HG03064 (cell line): ENCODE data around the gene KLK2.

Experiments used
- ATAC-seq: cut with Tn5 transposase; IDR thresholded peaks from one replicate; pipeline ENCODE4 v1.9.1; 2021; ENCODE audit warnings: low read depth; ENCODE audit not compliant: unreplicated experiment

The KLK2 gene

DNA sequence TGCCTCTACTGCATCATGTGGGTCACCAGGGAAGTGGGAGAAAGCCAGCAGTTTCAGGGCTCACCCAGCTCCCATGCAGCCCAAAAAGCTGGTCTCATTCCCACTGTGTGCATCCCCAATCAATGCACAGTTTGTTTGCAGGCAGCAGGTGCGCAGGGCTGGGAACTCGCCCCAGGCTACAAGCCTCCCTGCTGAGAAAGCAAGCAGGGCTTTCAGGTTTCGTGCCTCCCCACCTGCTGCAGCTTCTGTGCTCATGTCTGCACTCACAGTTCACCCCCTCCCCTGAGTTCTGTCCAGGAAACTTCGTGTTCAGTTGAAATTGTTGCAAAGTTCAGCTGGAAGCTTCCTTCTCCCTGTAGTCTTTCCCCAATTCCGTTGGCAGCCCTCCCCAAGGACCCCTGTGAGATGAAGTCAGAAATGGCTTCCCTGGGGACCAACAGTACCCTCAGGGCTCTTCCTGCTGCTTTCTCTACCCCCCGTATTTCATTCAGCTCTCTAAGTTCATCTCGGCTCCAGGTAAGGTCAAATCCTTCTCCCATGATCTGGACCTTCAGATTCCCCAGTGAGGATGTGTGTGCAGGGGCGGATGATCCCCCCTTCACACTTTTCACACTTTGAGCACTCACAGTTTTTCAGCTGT, 28.8 kb upstream of the KLK2 start:
- ATAC-seq: no peak

DNA sequence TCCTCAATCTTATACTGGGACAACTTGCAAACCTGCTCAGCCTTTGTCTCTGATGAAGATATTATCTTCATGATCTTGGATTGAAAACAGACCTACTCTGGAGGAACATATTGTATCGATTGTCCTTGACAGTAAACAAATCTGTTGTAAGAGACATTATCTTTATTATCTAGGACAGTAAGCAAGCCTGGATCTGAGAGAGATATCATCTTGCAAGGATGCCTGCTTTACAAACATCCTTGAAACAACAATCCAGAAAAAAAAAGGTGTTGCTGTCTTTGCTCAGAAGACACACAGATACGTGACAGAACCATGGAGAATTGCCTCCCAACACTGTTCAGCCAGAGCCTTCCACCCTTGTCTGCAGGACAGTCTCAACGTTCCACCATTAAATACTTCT, 22.5 kb upstream of the KLK2 start:
- ATAC-seq: no peak

GRCh38 chr19:50851620-50852019, 21.6 kb upstream of the KLK2 start:
- no peak for ATAC-seq

GRCh38 chr19:50854636-50855410, 18.4 kb upstream of the KLK2 start, which contains the start of gene KLK3:
TSS of gene KLK3 (plus strand) at chr19:50854915. CDS start at chr19:50854956, 41 bp downstream.
- no peak for ATAC-seq

GRCh38 chr19:50857366-50857765, 15.9 kb upstream of the KLK2 start:
- ATAC-seq: no peak

- ATAC-seq: no peak
These were observed 14.4 kb upstream of the KLK2 start for GRCh38 chr19:50858886-50859285.

GRCh38 chr19:50859849-50860248, 13.4 kb upstream of the KLK2 start:
- ATAC-seq: no peak

DNA sequence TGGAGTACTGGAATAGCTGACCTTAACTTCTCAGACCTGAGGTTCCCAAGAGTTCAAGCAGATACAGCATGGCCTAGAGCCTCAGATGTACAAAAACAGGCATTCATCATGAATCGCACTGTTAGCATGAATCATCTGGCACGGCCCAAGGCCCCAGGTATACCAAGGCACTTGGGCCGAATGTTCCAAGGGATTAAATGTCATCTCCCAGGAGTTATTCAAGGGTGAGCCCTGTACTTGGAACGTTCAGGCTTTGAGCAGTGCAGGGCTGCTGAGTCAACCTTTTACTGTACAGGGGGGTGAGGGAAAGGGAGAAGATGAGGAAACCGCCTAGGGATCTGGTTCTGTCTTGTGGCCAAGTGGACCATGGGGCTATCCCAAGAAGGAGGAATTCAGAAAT, 12.2 kb upstream of the KLK2 start:
- no peak for ATAC-seq

DNA sequence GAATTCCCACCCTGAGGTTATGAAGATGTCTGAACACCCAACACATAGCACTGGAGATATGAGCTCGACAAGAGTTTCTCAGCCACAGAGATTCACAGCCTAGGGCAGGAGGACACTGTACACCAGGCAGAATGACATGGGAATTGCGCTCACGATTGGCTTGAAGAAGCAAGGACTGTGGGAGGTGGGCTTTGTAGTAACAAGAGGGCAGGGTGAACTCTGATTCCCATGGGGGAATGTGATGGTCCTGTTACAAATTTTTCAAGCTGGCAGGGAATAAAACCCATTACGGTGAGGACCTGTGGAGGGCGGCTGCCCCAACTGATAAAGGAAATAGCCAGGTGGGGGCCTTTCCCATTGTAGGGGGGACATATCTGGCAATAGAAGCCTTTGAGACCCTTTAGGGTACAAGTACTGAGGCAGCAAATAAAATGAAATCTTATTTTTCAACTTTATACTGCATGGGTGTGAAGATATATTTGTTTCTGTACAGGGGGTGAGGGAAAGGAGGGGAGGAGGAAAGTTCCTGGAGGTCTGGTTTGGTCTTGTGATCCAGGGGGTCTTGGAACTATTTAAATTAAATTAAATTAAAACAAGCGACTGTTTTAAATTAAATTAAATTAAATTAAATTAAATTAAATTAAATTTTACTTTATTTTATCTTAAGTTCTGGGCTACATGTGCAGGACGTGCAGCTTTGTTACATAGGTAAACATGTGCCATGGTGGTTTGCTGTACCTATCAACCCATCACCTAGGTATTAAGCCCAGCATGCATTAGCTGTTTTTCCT, 11.5 kb upstream of the KLK2 start:
- no peak for ATAC-seq

DNA sequence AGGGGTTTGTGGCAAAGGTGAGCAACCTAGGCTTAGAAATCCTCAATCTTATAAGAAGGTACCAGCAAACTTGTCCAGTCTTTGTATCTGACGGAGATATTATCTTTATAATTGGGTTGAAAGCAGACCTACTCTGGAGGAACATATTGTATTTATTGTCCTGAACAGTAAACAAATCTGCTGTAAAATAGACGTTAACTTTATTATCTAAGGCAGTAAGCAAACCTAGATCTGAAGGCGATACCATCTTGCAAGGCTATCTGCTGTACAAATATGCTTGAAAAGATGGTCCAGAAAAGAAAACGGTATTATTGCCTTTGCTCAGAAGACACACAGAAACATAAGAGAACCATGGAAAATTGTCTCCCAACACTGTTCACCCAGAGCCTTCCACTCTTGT, 3.8 kb upstream of the KLK2 start:
- no peak for ATAC-seq

DNA sequence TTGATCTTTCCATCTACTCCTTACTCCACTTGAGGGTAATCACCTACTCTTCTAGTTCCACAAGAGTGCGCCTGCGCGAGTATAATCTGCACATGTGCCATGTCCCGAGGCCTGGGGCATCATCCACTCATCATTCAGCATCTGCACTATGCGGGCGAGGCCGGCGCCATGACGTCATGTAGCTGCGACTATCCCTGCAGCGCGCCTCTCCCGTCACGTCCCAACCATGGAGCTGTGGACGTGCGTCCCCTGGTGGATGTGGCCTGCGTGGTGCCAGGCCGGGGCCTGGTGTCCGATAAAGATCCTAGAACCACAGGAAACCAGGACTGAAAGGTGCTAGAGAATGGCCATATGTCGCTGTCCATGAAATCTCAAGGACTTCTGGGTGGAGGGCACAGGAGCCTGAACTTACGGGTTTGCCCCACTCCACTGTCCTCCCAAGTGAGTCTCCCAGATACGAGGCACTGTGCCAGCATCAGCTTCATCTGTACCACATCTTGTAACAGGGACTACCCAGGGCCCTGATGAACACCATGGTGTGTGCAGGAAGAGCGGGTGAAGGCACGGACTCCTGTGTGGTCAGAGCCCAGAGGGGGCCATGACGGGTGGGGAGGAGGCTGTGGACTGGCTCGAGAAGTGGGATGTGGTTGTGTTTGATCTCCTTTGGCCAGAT, 2.7 kb upstream of the KLK2 start:
- ATAC-seq: no peak

GRCh38 chr19:50874211-50874610, 972 bp downstream of the KLK2 start:
- no peak for ATAC-seq

- no peak for ATAC-seq
These were observed 2.7 kb downstream of the KLK2 start for GRCh38 chr19:50875795-50876422.

- ATAC-seq: no peak
These were observed 3.2 kb downstream of the KLK2 start for GRCh38 chr19:50876456-50876855.

- no peak for ATAC-seq
These were observed 4.1 kb downstream of the KLK2 start for GRCh38 chr19:50877338-50877737.

DNA sequence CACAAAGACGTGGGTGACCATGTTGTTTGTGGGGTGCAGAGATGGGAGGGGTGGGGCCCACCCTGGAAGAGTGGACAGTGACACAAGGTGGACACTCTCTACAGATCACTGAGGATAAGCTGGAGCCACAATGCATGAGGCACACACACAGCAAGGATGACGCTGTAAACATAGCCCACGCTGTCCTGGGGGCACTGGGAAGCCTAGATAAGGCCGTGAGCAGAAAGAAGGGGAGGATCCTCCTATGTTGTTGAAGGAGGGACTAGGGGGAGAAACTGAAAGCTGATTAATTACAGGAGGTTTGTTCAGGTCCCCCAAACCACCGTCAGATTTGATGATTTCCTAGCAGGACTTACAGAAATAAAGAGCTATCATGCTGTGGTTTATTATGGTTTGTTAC, 5.6 kb downstream of the KLK2 start:
- no peak for ATAC-seq

DNA sequence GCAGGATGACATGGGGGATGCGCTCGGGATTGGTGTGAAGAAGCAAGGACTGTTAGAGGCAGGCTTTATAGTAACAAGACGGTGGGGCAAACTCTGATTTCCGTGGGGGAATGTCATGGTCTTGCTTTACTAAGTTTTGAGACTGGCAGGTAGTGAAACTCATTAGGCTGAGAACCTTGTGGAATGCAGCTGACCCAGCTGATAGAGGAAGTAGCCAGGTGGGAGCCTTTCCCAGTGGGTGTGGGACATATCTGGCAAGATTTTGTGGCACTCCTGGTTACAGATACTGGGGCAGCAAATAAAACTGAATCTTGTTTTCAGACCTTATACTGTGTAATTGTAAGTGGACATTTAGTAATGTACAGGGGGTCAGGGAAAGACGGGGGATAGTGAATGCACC, 7.0 kb downstream of the KLK2 start:
- ATAC-seq: no peak

- ATAC-seq: no peak
These were observed 8.9 kb downstream of the KLK2 start for GRCh38 chr19:50882188-50882587.

GRCh38 chr19:50889638-50890037, 16.4 kb downstream of the KLK2 start:
- ATAC-seq: no peak

DNA sequence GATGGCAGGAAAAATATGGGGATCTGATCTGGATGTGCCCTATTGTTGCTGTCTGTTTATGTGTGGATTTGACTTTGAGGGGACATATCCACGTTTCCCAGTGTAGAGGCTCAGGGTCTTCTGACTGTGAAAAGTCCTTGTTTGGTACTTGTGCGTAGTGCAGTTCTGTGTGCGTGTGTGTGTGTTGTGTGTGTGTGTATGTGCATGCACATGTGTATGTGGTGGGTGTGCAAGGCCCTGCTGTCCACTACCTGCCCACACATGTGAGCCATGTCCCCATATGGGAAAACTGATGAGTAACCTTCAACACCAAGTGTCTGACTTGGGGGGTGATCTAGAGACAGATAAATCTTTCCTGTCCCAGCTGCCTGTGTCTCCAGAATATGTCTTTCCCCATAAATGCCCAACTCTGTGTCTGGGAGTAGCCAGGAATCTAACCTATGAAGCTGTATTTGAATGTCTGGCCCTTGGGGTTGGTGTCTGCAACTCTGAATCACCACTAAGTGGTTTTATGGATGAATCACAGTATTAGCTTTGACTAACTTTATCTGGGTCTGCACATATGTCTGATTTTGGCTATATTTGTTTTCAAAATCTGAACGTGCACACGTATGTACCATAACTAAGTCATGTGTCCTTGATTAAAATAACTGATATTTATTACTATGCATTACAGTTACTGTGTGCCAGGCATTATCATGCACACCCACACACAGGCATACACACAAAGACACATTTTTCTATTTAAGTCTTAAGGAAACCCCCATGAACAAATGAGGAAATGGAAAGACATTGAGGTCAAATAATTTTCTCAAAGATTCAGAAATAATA, 17.4 kb downstream of the KLK2 start:
- ATAC-seq: no peak
